ENCODE results near the gene CRELD2. TPM values are rescaled to one million over a fixed set of nuclear protein-coding genes. Genes with fewer than 3 reads are reported as not detected.
A peak's percentile ranks its signal among the peaks of the same experiment; 100 is the strongest.

Gene CRELD2
- total and polyA plus RNA-seq, 2 of the 4 experiments (the other 2 are of a cell fraction) = 36.2 to 70.7 TPM

GRCh38 chr22:49953027-49953679 is 34.7 kb downstream of the CRELD2 start (continued):
- no peak for TF ChIP-seq RCOR1 (IDR thresholded peaks at IDR 0.05; ENCODE audit: insufficient replicate concordance, low read length)

GRCh38 chr22:49953680-49954344 is 35.4 kb downstream of the CRELD2 start:
- intact Hi-C loops (cut with micrococcal nuclease) = no loop called here
- H3K4ac ChIP-seq (ENCODE audit: low read depth, low read length) = peak overlapping the region; percentile 100
- no peak overlapping the region for H3K56ac ChIP-seq (ENCODE audit: extremely low read depth, insufficient read depth, low read length)
- WGBS, 2 experiments (ENCODE audit: extremely low coverage in 2 of 2, insufficient read length in 1 of 2) = 83% methylated on average over 9 of the region's 18 CpGs; no CpG with 5 or more reads in 1 of the 2 experiments
- dilution Hi-C loops (cut with HindIII; ENCODE audit: low sequenced_read_pairs, unreplicated experiment) = no loop called here
- POLR2A ChIA-PET (ENCODE audit: unreplicated experiment) = no interaction called here
- H3K14ac ChIP-seq (replicated peaks; ENCODE audit: low read depth, low read length) = peak overlapping the region; percentile 45; the same call in 1 of the 2 replicates
- CTCF ChIA-PET = no interaction called here
- peak overlapping the region; percentile 99 for H2AK5ac ChIP-seq (ENCODE audit: low read depth, low read length)
- H3K4me1 ChIP-seq (ENCODE audit: control insufficient read depth, insufficient read depth, low read length) = peaks cover 40% of the 10 kb centered on the region
- peak overlapping the region; percentile 71; the same call in 2 of the 3 replicates for H2BK15ac ChIP-seq (ENCODE audit: low read depth, low read length)
- H3K4me3 ChIP-seq (ENCODE audit: insufficient read depth, low read depth, low read length) = no peak overlapping the region
- peak overlapping the region; percentile 76 for H4K91ac ChIP-seq (ENCODE audit: insufficient read depth, low read depth, low read length)
- peak overlapping the region; percentile 76 for H2AFZ ChIP-seq (replicated peaks; ENCODE audit: low read length, poor library complexity)
- peak overlapping the region; percentile 94 for H2BK120ac ChIP-seq (ENCODE audit: low read depth, low read length)
- H2BK20ac ChIP-seq (ENCODE audit: low read depth, low read length) = peak overlapping the region; percentile 68
- H3K9ac ChIP-seq (ENCODE audit: low read depth, low read length) = no peak overlapping the region
- peak overlapping the region; percentile 99 for H2AK9ac ChIP-seq (replicated peaks; ENCODE audit: low read depth, low read length, poor library complexity)
- H3K18ac ChIP-seq (ENCODE audit: low read depth, low read length) = peak overlapping the region; percentile 41; the same call in 1 of the 2 replicates
- peak overlapping the region; percentile 86 for H2BK5ac ChIP-seq (ENCODE audit: low read depth, low read length, poor library complexity, severe bottlenecking)
- in situ Hi-C loops (cut with MboI; ENCODE audit: low sequenced_read_pairs) = no loop called here
- no peaks in the 10 kb centered on the region for H3K9me3 ChIP-seq (ENCODE audit: control insufficient read depth, insufficient read depth, low read length)
- no TSS peak for BruUV-seq (replicated peaks)
- no peak for ATAC-seq (ENCODE audit: low read depth)
- no peak overlapping the region for H3K4me2 ChIP-seq (ENCODE audit: low read depth, low read length)
- H3K27ac ChIP-seq (ENCODE audit: insufficient read depth, low read length) = peak overlapping the region; percentile 16; the same call in 1 of the 2 replicates
- H4K20me1 ChIP-seq (ENCODE audit: insufficient read depth, low read length) = no peaks in the 10 kb centered on the region
- no peaks in the 10 kb centered on the region for H3K36me3 ChIP-seq (ENCODE audit: control insufficient read depth, insufficient read depth, low read length)
- H3K23ac ChIP-seq (ENCODE audit: low read depth, low read length) = no peak overlapping the region
- 0 out of 4 replicates have a peak, but pooled peaks cover 0 to 4% of the 10 kb centered on the region in 2 experiments for H3K79me1 ChIP-seq (ENCODE audit: low read depth in 1 of 2, low read length in 2 of 2)
- H3K9me1 ChIP-seq (ENCODE audit: insufficient read depth, low read length) = peaks cover 23% of the 10 kb centered on the region
- no peaks in the 10 kb centered on the region for H3K27me3 ChIP-seq (ENCODE audit: control insufficient read depth, insufficient read depth, low read length)
- H4K8ac ChIP-seq (ENCODE audit: low read depth in 2 of 2, low read length in 2 of 2) = peak overlapping the region in 1 of 2 experiments; percentile 56; a peak in 3 of 4 replicates
- peak overlapping the region; percentile 64 for H4K5ac ChIP-seq (ENCODE audit: low read depth, low read length)
- no peak for DNase-seq
- TF ChIP-seq CTCF (conservative IDR thresholded peaks at IDR 0.05; ENCODE audit: low read depth, low read length) = no peak
- no peak for TF ChIP-seq MXI1 (IDR thresholded peaks at IDR 0.05; ENCODE audit: borderline replicate concordance, low read depth, low read length)

All from IMR-90 (cell line).